Large intestine (tissue), 1 donor: ENCODE measurements around the gene MSS51. TPM values are rescaled to one million over a fixed set of nuclear protein-coding genes. Genes with fewer than 3 reads are reported as not detected.

Experiments
- polyA plus RNA-seq: library from polyadenylated mRNA; unstranded; fragments of 120-200 nt; gene quantifications from one replicate; pipeline ENCODE4 v1.2.1, GENCODE V29; 2013

MSS51 gene
- polyA plus RNA-seq, 1 donor: 3.6 TPM

Other genes with a start within 250 kb of the MSS51 start
- 25.4 TPM for gene DNAJC9, start 186.3 kb downstream of the MSS51 start, polyA plus RNA-seq
- gene MRPS16, start 180.9 kb downstream of the MSS51 start, polyA plus RNA-seq: 77.1 TPM
- gene CFAP70, start 74.7 kb downstream of the MSS51 start, polyA plus RNA-seq: 5.3 TPM
- gene ANXA7, start 19.5 kb downstream of the MSS51 start, polyA plus RNA-seq: 63.5 TPM
- gene PPP3CB, start 62.5 kb upstream of the MSS51 start, polyA plus RNA-seq: 53.1 TPM
- 39.0 TPM for gene USP54, start 157.8 kb upstream of the MSS51 start, polyA plus RNA-seq
- gene MYOZ1, start 207.9 kb upstream of the MSS51 start, polyA plus RNA-seq: 0.94 TPM
- gene SYNPO2L, start 222.5 kb upstream of the MSS51 start, polyA plus RNA-seq: 0.51 TPM